Astrocyte (in vitro differentiated cells and primary cell): Measurements from ENCODE around the gene IFT52. TPM values are rescaled to one million over a fixed set of nuclear protein-coding genes. Genes with fewer than 3 reads are reported as not detected.
A peak's percentile ranks its signal among the peaks of the same experiment; 100 is the strongest.

ENCODE experiments used
- DNase-seq: peaks from one replicate; pipeline ENCODE4 v3.0.0-alpha.2; 2010; ENCODE audit warnings: low read depth
- FAIRE-seq: peaks from 2 replicates; lab custom pipeline; 2011; peaks lifted over from hg19 to GRCh38; lab: Jason Lieb, UNC
- H2AFZ ChIP-seq: 2 replicates; pipeline ENCODE4 v1.6.0; 2012; ENCODE audit warnings: low read depth, low read length, inconsistent platforms
- H3K27ac ChIP-seq: 2 replicates; pipeline ENCODE4 v1.5.1; 2011; ENCODE audit warnings: low read depth, low read length, inconsistent platforms
- H3K27me3 ChIP-seq: 2 replicates; pipeline ENCODE4 v1.6.0; 2011; ENCODE audit warnings: low read length, inconsistent platforms; ENCODE audit not compliant: insufficient read depth
- H3K36me3 ChIP-seq: 2 replicates; pipeline ENCODE4 v1.5.1; 2011; ENCODE audit warnings: low read length, inconsistent platforms; ENCODE audit not compliant: insufficient read depth
- H3K4me1 ChIP-seq: 2 replicates; pipeline ENCODE4 v1.5.1; 2011; ENCODE audit warnings: low read length, inconsistent platforms; ENCODE audit not compliant: insufficient read depth
- H3K4me2 ChIP-seq: 2 replicates; pipeline ENCODE4 v1.6.0; 2012; ENCODE audit warnings: low read length, inconsistent platforms
- H3K4me3 ChIP-seq: 2 replicates; pipeline ENCODE4 v1.5.1; 2011; ENCODE audit warnings: low read depth, mild to moderate bottlenecking, low read length, inconsistent platforms; ENCODE audit not compliant: insufficient read depth
- H3K79me2 ChIP-seq: 2 replicates; pipeline ENCODE4 v1.6.0; 2012; ENCODE audit warnings: mild to moderate bottlenecking, low read length, inconsistent platforms; ENCODE audit not compliant: insufficient read depth
- H3K9ac ChIP-seq: 2 replicates; pipeline ENCODE4 v1.6.0; 2012; ENCODE audit warnings: mild to moderate bottlenecking, low read length, inconsistent platforms
- H3K9me3 ChIP-seq: 2 replicates; pipeline ENCODE4 v1.5.1; 2012; ENCODE audit warnings: low read depth, mild to moderate bottlenecking, low read length, inconsistent platforms; ENCODE audit not compliant: insufficient read depth
- H4K20me1 ChIP-seq: 2 replicates; pipeline ENCODE4 v1.6.0; 2012; ENCODE audit warnings: low read length, inconsistent platforms; ENCODE audit not compliant: insufficient read depth
- H3K27ac Mint-ChIP-seq: one replicate; pipeline ENCODE4 v1.8.0; 2021; ENCODE audit warnings: mild to moderate bottlenecking, mixed read lengths; ENCODE audit not compliant: unreplicated experiment
- H3K27me3 Mint-ChIP-seq: one replicate; pipeline ENCODE4 v1.8.0; 2021; ENCODE audit warnings: low read depth, mixed read lengths; ENCODE audit not compliant: unreplicated experiment
- H3K36me3 Mint-ChIP-seq: one replicate; pipeline ENCODE4 v1.8.0; 2021; ENCODE audit warnings: low read depth, mixed read lengths; ENCODE audit not compliant: unreplicated experiment
- H3K4me1 Mint-ChIP-seq: one replicate; pipeline ENCODE4 v1.8.0; 2021; ENCODE audit warnings: low read depth, mixed read lengths; ENCODE audit not compliant: unreplicated experiment
- H3K4me3 Mint-ChIP-seq: one replicate; pipeline ENCODE4 v1.8.0; 2021; ENCODE audit warnings: mild to moderate bottlenecking, moderate library complexity, mixed read lengths; ENCODE audit not compliant: unreplicated experiment
- H3K9me3 Mint-ChIP-seq: one replicate; pipeline ENCODE4 v1.8.0; 2021; ENCODE audit warnings: mild to moderate bottlenecking, mixed read lengths; ENCODE audit not compliant: unreplicated experiment
- EZH2 ChIP-seq: IDR thresholded peaks from 2 replicates; pipeline ENCODE4 v1.6.1; 2012; ENCODE audit warnings: mild to moderate bottlenecking, low read length, inconsistent platforms; ENCODE audit not compliant: insufficient read depth
- total RNA-seq: library from RNA; stranded (reverse); gene quantifications from 2 replicates; pipeline ENCODE4 v1.2.1, GENCODE V29; 2021
- TF ChIP-seq, protein P1 (sequence below): IDR thresholded peaks from 2 replicates; pipeline ENCODE4 v1.5.1; 2011; ENCODE audit warnings: low read depth, mild to moderate bottlenecking, inconsistent platforms, low read length, moderate library complexity; ENCODE audit not compliant: insufficient read depth

IFT52 gene
- total RNA-seq, 1 donor from 2014 or later = 27.0 TPM

DNA sequence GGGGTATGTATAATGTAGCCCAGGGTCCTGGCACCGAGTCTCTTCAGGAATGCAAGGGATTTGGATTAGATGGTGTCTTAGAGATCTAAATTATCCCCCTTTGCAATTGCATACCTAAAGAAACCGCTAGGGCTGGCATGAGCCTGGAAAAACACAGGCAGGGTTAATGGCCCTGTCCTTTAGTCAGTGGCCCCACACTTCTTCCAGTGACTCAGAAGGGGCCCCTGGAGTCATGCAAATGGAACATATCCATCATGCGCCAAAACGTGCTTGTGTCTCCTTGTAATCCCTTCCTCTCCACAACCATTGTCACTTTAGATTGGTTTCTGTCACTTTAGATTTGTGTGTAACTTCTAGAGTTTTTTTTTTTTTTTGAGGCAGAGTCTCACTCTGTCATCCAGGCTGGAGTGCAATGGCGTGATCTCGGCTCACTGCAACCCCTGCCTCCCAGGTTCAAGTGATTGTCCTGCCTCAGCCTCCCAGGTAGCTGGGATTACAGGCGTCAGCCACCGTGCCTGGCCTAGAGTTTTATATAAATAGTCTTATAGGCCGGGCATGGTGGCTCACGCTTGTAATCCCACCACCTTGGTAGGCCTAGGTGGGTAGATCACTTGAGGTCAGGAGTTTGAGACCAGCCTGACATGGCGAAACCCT lies 67.5 kb downstream of the IFT52 start:
- Histone ChIP-seq H2AFZ (peak overlapping the region; percentile 97), H3K27me3 (no peaks in the 10 kb centered on the region), H3K9ac (peak overlapping the region; percentile 85), H3K4me3 (peak overlapping the region; percentile 85), H3K4me2 (peak overlapping the region; percentile 98), H3K9me3 (no peaks in the 10 kb centered on the region), H3K79me2 (no peaks in the 10 kb centered on the region), H3K36me3 (no peaks in the 10 kb centered on the region), H4K20me1 (no peaks in the 10 kb centered on the region), H3K4me1 (peaks cover 4% of the 10 kb centered on the region), H3K27ac (no peak overlapping the region)
- Mint-ChIP-seq H3K4me3 (peak overlapping the region; percentile 94), H3K27ac (peak overlapping the region; percentile 72), H3K4me1 (no peaks in the 10 kb centered on the region), H3K9me3 (no peaks in the 10 kb centered on the region), H3K36me3 (no peaks in the 10 kb centered on the region), H3K27me3 (peaks cover 3% of the 10 kb centered on the region)
- TF ChIP-seq, protein P1, sequence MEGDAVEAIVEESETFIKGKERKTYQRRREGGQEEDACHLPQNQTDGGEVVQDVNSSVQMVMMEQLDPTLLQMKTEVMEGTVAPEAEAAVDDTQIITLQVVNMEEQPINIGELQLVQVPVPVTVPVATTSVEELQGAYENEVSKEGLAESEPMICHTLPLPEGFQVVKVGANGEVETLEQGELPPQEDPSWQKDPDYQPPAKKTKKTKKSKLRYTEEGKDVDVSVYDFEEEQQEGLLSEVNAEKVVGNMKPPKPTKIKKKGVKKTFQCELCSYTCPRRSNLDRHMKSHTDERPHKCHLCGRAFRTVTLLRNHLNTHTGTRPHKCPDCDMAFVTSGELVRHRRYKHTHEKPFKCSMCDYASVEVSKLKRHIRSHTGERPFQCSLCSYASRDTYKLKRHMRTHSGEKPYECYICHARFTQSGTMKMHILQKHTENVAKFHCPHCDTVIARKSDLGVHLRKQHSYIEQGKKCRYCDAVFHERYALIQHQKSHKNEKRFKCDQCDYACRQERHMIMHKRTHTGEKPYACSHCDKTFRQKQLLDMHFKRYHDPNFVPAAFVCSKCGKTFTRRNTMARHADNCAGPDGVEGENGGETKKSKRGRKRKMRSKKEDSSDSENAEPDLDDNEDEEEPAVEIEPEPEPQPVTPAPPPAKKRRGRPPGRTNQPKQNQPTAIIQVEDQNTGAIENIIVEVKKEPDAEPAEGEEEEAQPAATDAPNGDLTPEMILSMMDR = peak; percentile 9
- TF ChIP-seq EZH2 = no peak
- DNase-seq = peak; percentile 22
- FAIRE-seq = no peak

DNA sequence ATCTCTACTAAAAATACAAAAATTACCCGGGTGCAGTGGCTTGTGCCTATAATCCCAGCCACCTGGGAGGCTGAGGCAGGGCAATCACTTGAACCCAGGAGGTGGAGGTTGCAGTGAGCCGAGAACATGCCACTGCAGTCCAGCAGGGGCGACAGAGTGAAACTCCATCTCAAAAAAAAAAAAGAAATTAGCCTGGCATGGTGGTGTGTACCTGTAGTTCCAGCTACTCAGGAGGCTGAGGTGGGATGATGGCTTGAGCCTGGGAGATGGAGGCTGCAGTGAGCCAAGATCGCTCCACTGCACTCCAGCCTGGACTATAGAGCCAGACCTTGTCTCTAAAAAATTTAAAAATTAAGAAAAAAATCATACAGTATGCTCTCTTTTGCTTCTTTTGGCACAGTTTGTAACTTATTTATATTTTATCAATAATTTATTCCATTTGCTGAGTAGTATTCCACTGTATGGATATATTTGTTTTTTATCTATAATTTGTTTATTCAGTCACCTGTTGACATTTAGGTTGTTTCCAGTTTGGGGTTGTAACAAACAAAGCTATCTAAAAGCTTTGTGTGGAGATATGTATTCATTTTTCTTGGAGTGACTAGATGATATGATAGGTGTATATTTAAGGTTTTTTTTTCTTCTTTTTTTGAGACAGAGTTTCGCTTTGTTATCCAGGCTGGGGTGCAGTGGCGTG lies 68.1 kb downstream of the IFT52 start:
- TF ChIP-seq EZH2 = no peak
- TF ChIP-seq, protein P1 = no peak
- no peak for FAIRE-seq
- H3K27ac Mint-ChIP-seq = no peak overlapping the region

More for the DNA sequence above, 68.1 kb downstream of the IFT52 start:
- Histone ChIP-seq H3K36me3 (no peaks in the 10 kb centered on the region), H4K20me1 (no peaks in the 10 kb centered on the region), H3K27me3 (no peaks in the 10 kb centered on the region), H3K9me3 (no peaks in the 10 kb centered on the region), H3K4me3 (no peak overlapping the region), H3K27ac (no peak overlapping the region), H3K9ac (no peak overlapping the region), H3K4me2 (no peak overlapping the region), H2AFZ (no peak overlapping the region), H3K79me2 (no peaks in the 10 kb centered on the region), H3K4me1 (peaks cover 4% of the 10 kb centered on the region)
- peaks cover 3% of the 10 kb centered on the region for H3K27me3 Mint-ChIP-seq
- no peak overlapping the region for H3K4me3 Mint-ChIP-seq
- H3K36me3 Mint-ChIP-seq = no peaks in the 10 kb centered on the region
- no peaks in the 10 kb centered on the region for H3K4me1 Mint-ChIP-seq
- no peak for DNase-seq
- no peaks in the 10 kb centered on the region for H3K9me3 Mint-ChIP-seq
